GM21447 (cell line): Measurements from ENCODE around the gene LILRB3.

ENCODE experiments used
- ATAC-seq: cut with Tn5 transposase; IDR thresholded peaks from one replicate; pipeline ENCODE4 v1.9.1; 2021; ENCODE audit not compliant: unreplicated experiment

LILRB3 gene

DNA sequence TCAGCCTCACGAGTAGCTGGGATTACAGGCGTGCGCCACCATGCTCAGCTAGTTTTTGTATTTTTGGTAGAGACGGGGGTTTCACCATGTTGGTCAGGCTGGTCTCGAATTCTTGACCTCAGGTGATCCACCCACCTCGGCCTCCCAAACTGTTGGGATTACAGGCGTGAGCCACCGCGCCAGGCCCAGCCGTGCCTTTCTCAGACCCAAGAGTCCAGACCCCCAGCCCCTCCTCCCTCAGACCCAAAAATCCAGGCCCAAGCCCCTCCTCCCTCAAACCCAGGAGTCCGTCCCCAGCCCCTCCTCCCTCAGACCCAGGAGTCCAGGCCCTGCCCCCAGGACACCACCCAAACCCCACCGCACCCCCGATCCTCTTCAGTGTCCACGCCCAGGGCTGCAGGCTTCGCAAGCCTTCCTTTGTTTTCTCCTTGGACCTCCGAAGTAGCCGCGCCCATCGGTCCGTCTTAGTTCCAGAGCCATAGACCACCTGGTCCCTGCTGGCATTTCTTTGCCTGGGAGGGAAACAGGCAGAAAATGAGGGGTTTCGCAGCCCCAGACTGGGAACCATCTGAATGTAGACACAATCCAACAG, 53.6 kb downstream of the LILRB3 start:
- no peak for ATAC-seq

DNA sequence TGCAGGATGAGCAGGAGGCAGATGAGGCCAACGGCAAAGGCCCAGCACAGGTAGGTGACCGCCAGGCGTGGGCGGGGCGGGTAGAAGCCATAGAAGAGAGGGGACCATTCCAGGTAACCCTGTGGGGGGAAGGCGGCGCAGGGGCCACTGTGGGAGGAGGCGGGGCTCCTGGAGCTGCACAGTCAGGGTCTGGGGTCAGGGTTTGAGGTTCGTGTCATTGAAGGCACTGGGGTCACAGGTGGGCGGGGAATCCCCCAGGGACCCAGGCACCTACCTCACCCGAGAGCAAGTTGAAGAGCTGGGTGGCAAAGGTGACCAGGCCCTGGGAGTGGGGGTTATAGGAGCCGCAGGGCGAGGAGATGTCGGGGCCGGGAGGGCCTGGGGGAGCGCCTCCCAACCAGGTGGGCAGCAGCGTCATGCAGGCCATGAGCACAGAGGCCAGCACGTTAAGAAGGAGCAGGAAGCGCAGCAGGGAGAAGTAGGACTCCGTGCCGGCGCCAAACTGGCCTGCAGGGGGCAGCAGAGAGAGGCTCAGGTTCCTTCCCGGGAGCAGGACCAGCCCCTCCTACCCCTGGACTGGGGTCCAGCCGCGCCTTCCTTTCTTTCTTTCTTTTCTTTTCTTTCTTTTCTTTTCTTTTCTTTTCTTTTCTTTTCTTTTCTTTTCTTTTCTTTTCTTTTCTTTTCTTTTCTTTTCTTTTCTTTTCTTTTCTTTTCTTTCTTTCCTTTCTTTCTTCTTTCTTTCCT, 54.5 kb downstream of the LILRB3 start:
- no peak for ATAC-seq
